Fibroblast of pulmonary artery (primary cell): Measurements from ENCODE around the gene CEACAM19.
"Not testable (repeated sequence)": the region's sequence is repeated elsewhere in the genome, so short reads cannot be mapped to it uniquely, and the experiment has no call there.

ENCODE experiments used
- DNase-seq: peaks from one replicate; pipeline ENCODE4 v3.0.0-alpha.2; 2010; ENCODE audit warnings: low read depth
- H3K4me3 ChIP-seq: replicated peaks from 2 replicates; pipeline ENCODE4 v1.5.1; 2011; ENCODE audit warnings: low read depth, mild to moderate bottlenecking, control low read depth, low read length, moderate library complexity
- CTCF ChIP-seq: IDR thresholded peaks from 2 replicates; pipeline ENCODE4 v1.5.1; 2011; ENCODE audit warnings: mild to moderate bottlenecking, control low read depth, low read length, inconsistent platforms; ENCODE audit errors: missing control alignments

CEACAM19 gene

DNA sequence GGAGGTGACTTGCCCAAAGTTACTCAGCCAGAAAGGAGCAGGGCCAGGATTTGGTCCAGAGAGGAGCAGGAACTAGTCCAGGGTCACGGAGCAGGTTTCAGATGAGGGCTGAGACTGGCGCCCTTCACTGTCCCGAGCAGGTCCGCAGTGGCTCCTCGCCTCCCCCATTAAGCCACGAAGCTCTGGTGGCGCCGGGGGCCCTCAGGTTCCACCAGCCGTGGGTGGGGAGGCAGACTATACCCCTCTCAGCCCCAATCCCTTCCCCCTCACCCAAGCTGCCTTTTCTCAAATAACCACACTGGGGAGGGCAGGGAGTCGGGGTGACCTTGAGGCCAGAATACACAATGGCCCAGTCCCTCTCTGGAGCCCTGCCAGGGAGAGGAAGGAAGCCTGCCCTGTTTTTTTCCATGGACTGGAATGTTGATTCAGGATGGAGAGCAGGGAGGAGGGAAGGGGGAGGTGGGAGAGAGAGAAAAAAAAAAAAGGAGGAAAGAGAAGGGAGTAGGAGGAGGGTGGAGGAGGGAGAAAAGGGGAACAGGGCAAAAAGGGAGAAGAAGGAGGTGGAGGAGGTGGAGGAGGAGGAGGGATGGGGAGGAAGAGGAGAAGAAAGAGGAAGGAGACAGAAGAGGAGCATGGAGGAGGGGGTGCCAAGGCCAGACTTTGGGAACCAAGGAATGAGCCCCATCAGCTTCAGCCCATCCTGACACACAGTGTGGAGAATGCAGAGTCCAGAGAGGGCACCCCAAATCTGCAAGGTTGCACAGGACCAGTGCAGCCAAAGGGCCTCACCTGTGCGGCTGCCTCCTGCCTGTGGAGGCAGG, 47.4 kb downstream of the CEACAM19 start:
- peak; percentile 93 for DNase-seq
- no peak for TF ChIP-seq CTCF
- peak overlapping the region; percentile 35 for H3K4me3 ChIP-seq

DNA sequence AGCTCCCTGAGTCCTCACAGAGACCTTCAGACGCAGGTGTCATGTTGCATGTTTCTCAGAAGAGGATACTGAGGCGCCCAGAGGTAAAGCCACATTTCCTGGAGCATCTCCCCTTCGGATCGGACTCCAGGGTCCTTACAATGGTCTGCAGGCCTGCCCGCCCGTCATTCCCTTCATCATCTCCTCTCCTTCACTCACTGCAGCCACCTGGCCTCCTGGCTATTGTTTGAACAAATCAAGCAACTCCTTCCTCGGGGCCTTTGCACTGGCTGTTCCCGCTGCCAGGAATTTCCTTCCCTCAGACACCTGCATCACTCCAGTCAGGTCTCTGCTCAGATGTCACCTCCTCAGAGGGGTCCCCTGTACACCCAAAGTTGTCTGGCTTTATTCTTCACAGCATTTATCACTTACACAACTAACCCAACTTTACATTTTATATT, 48.0 kb downstream of the CEACAM19 start:
- H3K4me3 ChIP-seq = no peak overlapping the region
- DNase-seq = no peak
- no peak for TF ChIP-seq CTCF

DNA sequence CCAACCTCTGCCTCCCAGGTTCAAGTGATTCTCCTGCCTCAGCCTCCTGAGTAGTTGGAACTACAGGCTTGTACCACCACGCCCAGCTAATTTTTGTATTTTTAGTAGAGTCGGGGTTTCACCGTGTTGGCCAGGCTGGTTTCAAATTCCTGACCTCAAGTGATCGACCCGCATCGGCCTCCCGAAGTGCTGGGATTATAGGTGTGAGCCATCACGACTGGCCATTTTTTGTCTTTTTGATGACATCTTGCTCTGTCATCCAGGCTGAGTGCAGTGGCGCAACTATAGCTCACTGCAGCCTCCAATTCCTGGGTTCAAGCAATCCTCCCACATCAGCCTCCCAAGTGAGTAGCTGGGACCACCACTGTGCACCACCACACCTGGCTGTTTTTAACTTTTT, 49.1 kb downstream of the CEACAM19 start:
- DNase-seq = not testable (repeated sequence)

GRCh38 chr19:44720945-44721344, 49.7 kb downstream of the CEACAM19 start:
- no peak for DNase-seq
- no peak for TF ChIP-seq CTCF
- no peak overlapping the region for H3K4me3 ChIP-seq

More for the DNA sequence above, 49.1 kb downstream of the CEACAM19 start:
- H3K4me3 ChIP-seq = not testable (repeated sequence)

DNA sequence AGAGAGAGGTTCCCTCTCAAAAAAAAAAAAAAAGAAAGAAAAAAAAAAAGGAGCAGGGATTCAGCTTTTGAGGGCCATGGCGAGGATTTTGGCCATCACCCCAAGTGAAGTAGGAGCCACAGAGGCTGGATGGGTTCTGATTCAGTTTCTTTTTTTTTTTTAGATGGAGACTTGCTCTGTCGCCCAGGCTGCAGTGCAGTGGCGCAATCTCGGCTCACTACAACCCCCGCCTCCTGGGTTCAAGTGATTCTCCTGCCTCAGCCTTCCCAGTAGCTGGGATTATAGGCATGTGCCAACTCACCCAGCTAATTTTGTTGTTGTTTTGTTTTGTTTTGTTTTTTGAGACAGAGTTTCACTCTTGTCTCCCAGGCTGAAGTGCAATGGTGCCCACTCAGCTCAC, 50.1 kb downstream of the CEACAM19 start:
- DNase-seq, H3K4me3 ChIP-seq: not testable (repeated sequence)

DNA sequence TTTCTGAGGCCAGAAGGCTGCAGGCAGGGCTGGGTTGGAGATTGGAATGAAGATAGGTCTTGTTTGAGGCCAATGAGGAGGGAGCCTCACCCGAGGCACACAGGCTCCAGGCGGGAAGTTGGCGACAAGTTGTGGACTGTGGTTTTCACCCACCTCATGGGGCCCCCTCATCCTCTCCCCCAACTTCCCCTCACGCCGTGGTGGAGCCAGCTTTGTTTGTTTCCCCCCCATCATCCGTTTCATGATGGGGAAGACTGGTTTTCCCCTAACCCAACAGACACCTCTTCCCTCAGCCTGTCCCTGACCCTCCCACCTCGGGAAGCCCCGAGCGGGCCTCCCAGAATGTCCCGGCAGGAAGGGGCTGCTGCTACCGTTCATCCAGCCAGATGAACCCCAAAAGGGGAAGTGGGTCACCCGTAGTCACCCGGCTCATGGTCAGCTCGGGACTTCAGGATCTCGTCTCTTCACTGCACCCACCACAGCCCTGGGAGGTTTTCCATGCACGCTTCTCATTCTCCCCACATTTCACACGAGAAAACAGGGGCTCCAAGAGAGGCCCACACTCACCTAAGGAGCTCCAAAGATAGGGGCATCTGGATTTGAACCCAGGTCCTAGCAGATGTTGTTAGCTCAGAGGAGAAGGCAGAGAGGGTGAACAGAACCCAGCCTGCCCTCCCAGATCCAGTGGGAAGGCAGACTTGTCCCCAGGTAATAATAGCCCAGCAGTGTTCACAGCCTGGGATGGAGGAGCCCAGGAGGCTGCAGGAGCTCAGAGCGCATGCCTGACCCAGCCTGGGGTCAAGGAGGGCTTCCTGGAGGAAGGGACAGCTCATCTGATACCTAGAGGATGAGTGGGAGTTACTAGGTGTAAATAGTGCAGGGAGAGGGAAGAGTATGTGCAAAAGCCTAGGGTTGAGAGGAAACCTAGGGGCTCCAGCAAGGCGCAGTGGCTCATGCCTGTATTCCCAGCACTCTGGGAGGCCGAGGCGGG, 51.1 kb downstream of the CEACAM19 start:
- no peak overlapping the region for H3K4me3 ChIP-seq
- no peak for DNase-seq
- no peak for TF ChIP-seq CTCF

- H3K4me3 ChIP-seq = no peak overlapping the region
- DNase-seq = no peak
- no peak for TF ChIP-seq CTCF
These were observed 52.1 kb downstream of the CEACAM19 start for GRCh38 chr19:44723299-44723951.
